Lower leg skin (tissue), 3 donors: ENCODE measurements around the gene HELQ.

Experiments used
- CTCF ChIP-seq, 3 donors: fragments of 450-650 bp; IDR thresholded peaks; one replicate each; pipeline ENCODE4 v1.5.1; 2016; ENCODE audit warnings: antibody characterized with exemption in 3 of 3, mild to moderate bottlenecking in 3 of 3, moderate library complexity in 2 of 3
- POLR2A ChIP-seq, 2 donors: fragments of 450-650 bp; IDR thresholded peaks; one replicate each; pipeline ENCODE4 v1.6.1; 2016 to 2017; ENCODE audit warnings: antibody characterized with exemption in 2 of 2, mild to moderate bottlenecking in 1 of 2, moderate library complexity in 1 of 2

GRCh38 chr4:83438719-83439118, 16.9 kb downstream of the HELQ start:
- no peak for TF ChIP-seq CTCF (IDR thresholded peaks at IDR 0.05)
- TF ChIP-seq POLR2A (IDR thresholded peaks at IDR 0.05), result no peak
